ENCODE results near the gene CEP170B. TPM values are rescaled to one million over a fixed set of nuclear protein-coding genes. Genes with fewer than 3 reads are reported as not detected.

Gene CEP170B
- total and polyA plus RNA-seq, 12 donors: 2.4 to 29.4 (median 18.3) TPM

GRCh38 chr14:104891121-104891551, 26.1 kb downstream of the CEP170B start:
- Histone ChIP-seq H3K9me3 (replicated peaks in 1 of 3) (no peaks in the 10 kb centered on the region), H3K27ac (no peak overlapping the region), H3K4me1 (replicated peaks in 1 of 2) (peaks cover 8 to 12% of the 10 kb centered on the region in 2 donors), H3K27me3 (no peaks in the 10 kb centered on the region), H3K4me3 (no peak overlapping the region), H3K36me3 (replicated peaks in 1 of 2) (peaks cover 0 to 20% of the 10 kb centered on the region in 2 donors)
- whole genome bisulfite sequencing, 4 donors: 91 to 98% (median 97%) methylated on average over 4 of the region's 4 CpGs
- intact Hi-C loops (cut with DNase I): no loop called here
- TF ChIP-seq POLR2A (IDR thresholded peaks at IDR 0.05): no peak
- peak in 2 of 7 donors; percentile 14 to 18 for DNase-seq

DNA sequence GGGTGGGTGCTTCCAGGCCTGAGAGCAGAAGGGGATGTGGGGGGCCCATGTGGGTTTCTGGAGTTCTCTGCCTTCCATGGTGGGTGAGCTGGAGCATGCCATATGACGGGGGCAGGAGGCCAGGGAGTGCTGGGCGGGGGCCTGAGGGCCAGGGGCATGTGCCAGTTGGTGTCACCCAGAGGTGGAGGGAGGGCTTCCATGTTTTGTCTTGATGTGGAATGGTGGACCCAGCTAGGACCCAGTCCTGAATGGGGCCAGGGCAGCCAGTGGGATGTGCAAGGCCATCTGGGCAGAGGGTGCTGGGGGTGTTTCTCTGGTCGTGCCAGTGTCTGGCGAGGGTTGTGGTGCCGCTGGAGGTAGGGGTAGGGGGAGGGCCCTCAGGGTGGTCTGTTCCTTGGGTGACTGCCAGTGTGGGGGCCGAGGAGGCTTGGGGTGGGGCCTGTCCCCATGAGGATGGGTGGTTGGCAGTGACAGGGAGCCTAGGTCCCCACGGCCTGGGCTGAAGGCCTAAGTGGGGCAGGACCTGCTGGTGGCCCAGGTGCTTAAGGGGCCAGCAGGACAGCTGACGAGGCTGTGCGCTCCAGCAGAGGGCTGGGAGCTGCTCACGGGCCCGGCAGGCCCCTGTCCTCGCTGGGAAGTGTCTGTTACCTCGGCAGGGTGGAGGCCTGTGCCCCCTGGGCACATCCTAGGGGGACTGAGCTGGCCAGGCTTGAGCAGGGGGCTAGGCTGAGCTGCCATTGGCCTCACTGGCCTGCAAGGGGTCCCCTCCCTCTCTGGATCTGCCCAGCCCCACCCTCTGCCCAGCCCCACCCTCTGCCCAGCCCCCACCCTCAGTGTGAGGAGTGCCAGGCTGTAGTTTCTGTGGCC, 26.8 kb downstream of the CEP170B start:
- Histone ChIP-seq H3K4me3 (no peak overlapping the region), H3K27me3 (no peaks in the 10 kb centered on the region), H3K4me1 (replicated peaks in 1 of 2) (peaks cover 13 to 15% of the 10 kb centered on the region in 2 donors), H3K36me3 (replicated peaks in 1 of 2) (peaks cover 0 to 12% of the 10 kb centered on the region in 2 donors), H3K9me3 (replicated peaks in 1 of 3) (no peaks in the 10 kb centered on the region), H3K27ac (no peak overlapping the region)
- 73 to 98% (median 83%) methylated on average over 8 to 13 of the region's 13 CpGs for whole genome bisulfite sequencing, 4 donors
- intact Hi-C loops (cut with DNase I): no loop called here
- DNase-seq: peak in 5 of 7 donors; percentile 13 to 51 (median 15)
- TF ChIP-seq, protein P1, sequence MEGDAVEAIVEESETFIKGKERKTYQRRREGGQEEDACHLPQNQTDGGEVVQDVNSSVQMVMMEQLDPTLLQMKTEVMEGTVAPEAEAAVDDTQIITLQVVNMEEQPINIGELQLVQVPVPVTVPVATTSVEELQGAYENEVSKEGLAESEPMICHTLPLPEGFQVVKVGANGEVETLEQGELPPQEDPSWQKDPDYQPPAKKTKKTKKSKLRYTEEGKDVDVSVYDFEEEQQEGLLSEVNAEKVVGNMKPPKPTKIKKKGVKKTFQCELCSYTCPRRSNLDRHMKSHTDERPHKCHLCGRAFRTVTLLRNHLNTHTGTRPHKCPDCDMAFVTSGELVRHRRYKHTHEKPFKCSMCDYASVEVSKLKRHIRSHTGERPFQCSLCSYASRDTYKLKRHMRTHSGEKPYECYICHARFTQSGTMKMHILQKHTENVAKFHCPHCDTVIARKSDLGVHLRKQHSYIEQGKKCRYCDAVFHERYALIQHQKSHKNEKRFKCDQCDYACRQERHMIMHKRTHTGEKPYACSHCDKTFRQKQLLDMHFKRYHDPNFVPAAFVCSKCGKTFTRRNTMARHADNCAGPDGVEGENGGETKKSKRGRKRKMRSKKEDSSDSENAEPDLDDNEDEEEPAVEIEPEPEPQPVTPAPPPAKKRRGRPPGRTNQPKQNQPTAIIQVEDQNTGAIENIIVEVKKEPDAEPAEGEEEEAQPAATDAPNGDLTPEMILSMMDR (IDR thresholded peaks at IDR 0.05): no peak
- no peak for TF ChIP-seq POLR2A (IDR thresholded peaks at IDR 0.05)

GRCh38 chr14:104892531-104893434, 27.7 kb downstream of the CEP170B start:
- intact Hi-C loops (cut with DNase I): no loop called here
- H3K36me3 ChIP-seq (replicated peaks in 1 of 2): peaks cover 0 to 3% of the 10 kb centered on the region in 2 donors
- no peak overlapping the region for H3K4me3 ChIP-seq
- H3K27ac ChIP-seq: no peak overlapping the region
- peaks cover 13 to 15% of the 10 kb centered on the region in 2 donors for H3K4me1 ChIP-seq (replicated peaks in 1 of 2)
- H3K27me3 ChIP-seq: no peaks in the 10 kb centered on the region
- no peak for TF ChIP-seq POLR2A (IDR thresholded peaks at IDR 0.05)
- TF ChIP-seq, protein P1 (IDR thresholded peaks at IDR 0.05): no peak
- H3K9me3 ChIP-seq (replicated peaks in 1 of 3): no peaks in the 10 kb centered on the region
- WGBS, 4 donors: 64 to 84% (median 73%) methylated on average over 13 to 31 of the region's 31 CpGs
- DNase-seq: peak in 4 of 7 donors; percentile 16 to 19 (median 16)

- H3K36me3 ChIP-seq (replicated peaks in 1 of 2): no peaks in the 10 kb centered on the region
- H3K27ac ChIP-seq: no peak overlapping the region
- H3K27me3 ChIP-seq: no peaks in the 10 kb centered on the region
- H3K4me1 ChIP-seq (replicated peaks in 1 of 2): peaks cover 13 to 15% of the 10 kb centered on the region in 2 donors
- TF ChIP-seq POLR2A (IDR thresholded peaks at IDR 0.05): no peak
- TF ChIP-seq, protein P1 (IDR thresholded peaks at IDR 0.05): no peak
- peak in 5 of 7 donors; percentile 8 to 54 (median 23) for DNase-seq
- H3K4me3 ChIP-seq: no peak overlapping the region
- H3K9me3 ChIP-seq (replicated peaks in 1 of 3): no peaks in the 10 kb centered on the region
- intact Hi-C loops (cut with DNase I): no loop called here
- 75 to 89% (median 85%) methylated on average over 16 to 39 of the region's 39 CpGs for WGBS, 4 donors
These were observed 28.6 kb downstream of the CEP170B start for GRCh38 chr14:104893435-104894207.
